PFSK-1 (cell line): ENCODE results near the gene KIF26B.

Source experiments
- POLR2AphosphoS5 ChIP-seq: IDR thresholded peaks from 2 replicates; pipeline ENCODE4 v1.6.1; 2012; ENCODE audit warnings: low read depth, mild to moderate bottlenecking, control low read depth, low read length, moderate library complexity
- TAF1 ChIP-seq: IDR thresholded peaks from 2 replicates; pipeline ENCODE4 v1.6.1; 2012; ENCODE audit warnings: low read length, control low read depth, borderline replicate concordance; ENCODE audit not compliant: insufficient read depth
- TF ChIP-seq, protein P1 (sequence below), 2 experiments: IDR thresholded peaks; 2 replicates each; pipeline versions ENCODE4 v1.6.1 to v1.8.0; 2011 to 2012; ENCODE audit warnings: low read depth in 2 of 2, low read length in 2 of 2, control low read depth in 1 of 2, inconsistent platforms in 1 of 2, mild to moderate bottlenecking in 1 of 2, moderate library complexity in 1 of 2; ENCODE audit not compliant: insufficient read depth in 1 of 2

DNA sequence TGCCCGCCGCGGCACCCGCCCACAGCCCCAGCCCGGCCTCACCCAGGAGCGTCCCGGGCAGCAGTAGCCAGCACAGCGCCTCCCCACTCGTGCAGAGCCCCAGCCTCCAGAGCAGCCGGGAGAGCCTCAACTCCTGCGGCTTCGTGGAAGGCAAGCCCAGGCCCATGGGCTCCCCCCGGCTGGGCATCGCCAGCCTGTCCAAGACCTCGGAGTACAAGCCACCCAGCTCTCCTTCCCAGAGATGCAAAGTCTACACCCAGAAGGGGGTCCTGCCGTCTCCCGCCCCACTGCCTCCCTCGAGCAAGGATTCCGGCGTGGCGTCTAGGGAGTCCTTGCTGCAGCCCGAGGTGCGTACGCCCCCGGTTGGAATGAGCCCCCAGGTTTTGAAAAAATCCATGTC, 531.2 kb downstream of the KIF26B start:
- no peak for TF ChIP-seq POLR2AphosphoS5
- TF ChIP-seq TAF1, result no peak
- TF ChIP-seq, protein P1, sequence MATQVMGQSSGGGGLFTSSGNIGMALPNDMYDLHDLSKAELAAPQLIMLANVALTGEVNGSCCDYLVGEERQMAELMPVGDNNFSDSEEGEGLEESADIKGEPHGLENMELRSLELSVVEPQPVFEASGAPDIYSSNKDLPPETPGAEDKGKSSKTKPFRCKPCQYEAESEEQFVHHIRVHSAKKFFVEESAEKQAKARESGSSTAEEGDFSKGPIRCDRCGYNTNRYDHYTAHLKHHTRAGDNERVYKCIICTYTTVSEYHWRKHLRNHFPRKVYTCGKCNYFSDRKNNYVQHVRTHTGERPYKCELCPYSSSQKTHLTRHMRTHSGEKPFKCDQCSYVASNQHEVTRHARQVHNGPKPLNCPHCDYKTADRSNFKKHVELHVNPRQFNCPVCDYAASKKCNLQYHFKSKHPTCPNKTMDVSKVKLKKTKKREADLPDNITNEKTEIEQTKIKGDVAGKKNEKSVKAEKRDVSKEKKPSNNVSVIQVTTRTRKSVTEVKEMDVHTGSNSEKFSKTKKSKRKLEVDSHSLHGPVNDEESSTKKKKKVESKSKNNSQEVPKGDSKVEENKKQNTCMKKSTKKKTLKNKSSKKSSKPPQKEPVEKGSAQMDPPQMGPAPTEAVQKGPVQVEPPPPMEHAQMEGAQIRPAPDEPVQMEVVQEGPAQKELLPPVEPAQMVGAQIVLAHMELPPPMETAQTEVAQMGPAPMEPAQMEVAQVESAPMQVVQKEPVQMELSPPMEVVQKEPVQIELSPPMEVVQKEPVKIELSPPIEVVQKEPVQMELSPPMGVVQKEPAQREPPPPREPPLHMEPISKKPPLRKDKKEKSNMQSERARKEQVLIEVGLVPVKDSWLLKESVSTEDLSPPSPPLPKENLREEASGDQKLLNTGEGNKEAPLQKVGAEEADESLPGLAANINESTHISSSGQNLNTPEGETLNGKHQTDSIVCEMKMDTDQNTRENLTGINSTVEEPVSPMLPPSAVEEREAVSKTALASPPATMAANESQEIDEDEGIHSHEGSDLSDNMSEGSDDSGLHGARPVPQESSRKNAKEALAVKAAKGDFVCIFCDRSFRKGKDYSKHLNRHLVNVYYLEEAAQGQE (IDR thresholded peaks at IDR 0.05; ENCODE audit: insufficient read depth in 1 of 2, low read depth in 2 of 2, low read length in 2 of 2), result no peak
